Transverse colon (tissue), 4 donors: ENCODE results near the gene UNC13B. TPM values are rescaled to one million over a fixed set of nuclear protein-coding genes. Genes with fewer than 3 reads are reported as not detected.
A peak's percentile ranks its signal among the peaks of the same experiment; 100 is the strongest.
"Not testable (repeated sequence)": the region's sequence is repeated elsewhere in the genome, so short reads cannot be mapped to it uniquely, and the experiment has no call there.

Source experiments
- DNase-seq: peaks from one replicate; pipeline ENCODE4 v3.0.0-alpha.2; 2019
- H3K27ac ChIP-seq, 4 donors: fragments of 200-600 bp; sonication (generic); 2 replicates each; pipeline ENCODE4 v1.5.1; 2016 to 2018; ENCODE audit warnings: inconsistent platforms in 4 of 4
- H3K27me3 ChIP-seq: fragments of 200-600 bp; sonication (generic); 2 replicates; pipeline ENCODE4 v1.5.1; 2017; ENCODE audit warnings: inconsistent platforms
- H3K36me3 ChIP-seq, 4 donors: fragments of 200-600 bp; sonication (generic); 2 replicates each; pipeline ENCODE4 v1.5.1; 2017 to 2019; ENCODE audit warnings: inconsistent platforms in 4 of 4
- H3K4me1 ChIP-seq, 4 donors: fragments of 200-600 bp; sonication (generic); 2 replicates each; pipeline ENCODE4 v1.5.1; 2017 to 2020; ENCODE audit warnings: inconsistent platforms in 4 of 4
- H3K4me3 ChIP-seq, 4 donors: fragments of 200-600 bp; sonication (generic); 1 replicate in 1 of 4; 2 replicates in 3 of 4; pipeline versions ENCODE4 v1.5.1 to v1.6.1; 2017 to 2019; ENCODE audit warnings: inconsistent platforms in 4 of 4
- H3K9me3 ChIP-seq, 2 donors: fragments of 200-600 bp; sonication (generic); 2 replicates each; pipeline ENCODE4 v1.5.1; 2017 to 2019; ENCODE audit warnings: inconsistent platforms in 2 of 2
- EP300 ChIP-seq: sonication (generic); formaldehyde crosslinking; IDR thresholded peaks from one replicate; pipeline ENCODE4 v1.6.1; 2017; ENCODE audit warnings: antibody characterized with exemption, low read depth
- POLR2A ChIP-seq: fragments of 450-650 bp; IDR thresholded peaks from one replicate; pipeline ENCODE4 v1.6.1; 2016; ENCODE audit warnings: antibody characterized with exemption, mild to moderate bottlenecking, moderate library complexity
- POLR2AphosphoS5 ChIP-seq, 3 donors: sonication (generic); formaldehyde crosslinking; IDR thresholded peaks; one replicate each; pipeline ENCODE4 v1.6.1; 2016; ENCODE audit warnings: antibody characterized with exemption in 3 of 3
- WGBS, 2 donors: methylation state at CpG; one replicate each; pipeline ENCODE4 v1.1.5; 2018; ENCODE audit warnings: low coverage in 1 of 2; 5-methylcytosine and 5-hydroxymethylcytosine counted together
- in situ Hi-C, 4 donors: fragments of 200-750 bp; cut with MboI; loops; one replicate each; pipeline versions ENCODE4 v1.15.0 to v1.15.1; 2017; ENCODE audit warnings: low sequenced_read_pairs in 3 of 4, low pct_ligation_motif_present in 1 of 4, low pct_unique_long_range_greater_than_20kb in 1 of 4
- intact Hi-C: fragments of 100-400 bp; cut with DNase I; formaldehyde crosslinking; loops from one replicate; pipeline ENCODE4 v1.15.1; 2023; ENCODE audit warnings: low total_unique reads
- total RNA-seq, 4 donors: library from RNA; depleted of rRNA; stranded (reverse); fragments of >200 nt; gene quantifications; one replicate each; pipeline ENCODE4 v1.1.0, GENCODE V29; 2016
- TF ChIP-seq, protein P1 (sequence below), 5 experiments: fragments of 200-600 bp in 3 of 5; fragments of 450-650 bp in 2 of 5; sonication (generic) in 3 of 5; IDR thresholded peaks; 1 replicate in 2 of 5; 2 replicates in 3 of 5; pipeline ENCODE4 v1.5.1; 2016 to 2017; ENCODE audit warnings: antibody characterized with exemption in 5 of 5, inconsistent platforms in 3 of 5, mild to moderate bottlenecking in 2 of 5, moderate library complexity in 1 of 5

UNC13B gene
- total RNA-seq, 4 donors from 2014 or later: 52.1 to 67.0 (median 58.9) TPM

DNA sequence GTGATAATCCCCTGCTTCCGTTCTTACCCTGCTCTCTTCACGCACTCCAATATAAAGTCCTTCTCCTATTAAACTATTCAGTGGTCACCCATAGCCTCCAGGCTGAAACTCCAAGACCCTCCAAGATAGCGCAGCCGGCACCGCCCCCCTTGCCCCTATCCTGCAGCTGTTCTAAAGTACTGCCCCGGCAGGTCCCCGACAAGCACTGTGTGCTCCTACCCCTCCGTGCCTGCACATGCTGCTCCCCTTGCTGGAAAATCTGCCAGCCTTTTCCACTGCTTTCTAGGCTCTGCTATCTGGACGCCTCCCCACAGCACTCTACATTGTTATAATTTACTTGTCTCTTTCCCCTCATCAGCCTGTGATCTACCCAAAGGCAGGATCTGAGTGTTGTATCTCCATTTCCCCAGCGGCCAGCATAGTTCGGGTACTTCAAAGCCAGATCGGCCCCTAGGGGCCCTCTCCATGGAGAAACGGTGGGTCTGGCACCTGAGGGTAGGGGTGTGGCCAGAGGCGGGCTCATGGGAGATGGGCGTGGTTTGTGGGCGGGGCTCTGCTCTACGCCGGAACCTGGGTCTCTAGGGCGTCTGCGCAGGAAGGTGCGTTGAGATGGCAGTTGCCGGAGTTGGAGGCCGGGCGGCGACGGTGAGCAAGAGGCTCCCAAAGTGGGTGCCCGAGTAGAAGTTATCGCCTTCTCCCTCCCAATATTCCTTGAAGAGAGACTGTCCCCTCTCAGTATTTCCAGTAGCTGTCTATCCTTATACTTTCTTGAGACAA lies 244.6 kb downstream of the UNC13B start:
- Histone ChIP-seq H3K27me3 (no peaks in the 10 kb centered on the region), H3K36me3 (peaks cover 0 to 3% (median 0%) of the 10 kb centered on the region in 4 donors), H3K27ac (no peak overlapping the region), H3K4me1 (no peaks in the 10 kb centered on the region), H3K4me3 (no peak overlapping the region), H3K9me3 (no peaks in the 10 kb centered on the region)
- no peak for TF ChIP-seq POLR2AphosphoS5 (IDR thresholded peaks at IDR 0.05)
- peak; percentile 17 for TF ChIP-seq POLR2A
- TF ChIP-seq EP300: no peak
- 62 to 64% methylated on average over 9 to 28 of the region's 28 CpGs for WGBS, 2 donors
- intact Hi-C loops: no loop called here
- peak; percentile 27 for DNase-seq
- in situ Hi-C loops: no loop called here

DNA sequence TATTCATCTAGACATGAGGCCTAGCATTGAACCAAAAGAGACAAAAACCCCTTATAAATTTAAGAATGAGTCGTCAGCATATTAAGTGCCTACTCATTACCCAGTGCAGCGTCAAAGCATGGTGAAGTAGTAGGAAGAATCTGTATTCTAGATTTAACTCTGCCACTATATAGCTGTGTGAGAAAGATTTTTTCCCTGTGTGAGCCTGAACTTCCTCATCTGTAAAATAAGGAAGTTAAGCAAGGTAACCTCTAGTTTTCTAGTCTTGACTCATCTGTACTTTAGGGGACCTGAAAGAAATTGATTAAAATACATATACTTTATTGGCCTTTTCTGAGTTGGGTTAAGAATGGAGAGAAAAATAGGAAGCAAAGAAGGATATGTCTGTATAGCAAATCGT lies 246.0 kb downstream of the UNC13B start:
- intact Hi-C loops: no loop called here
- Histone ChIP-seq H3K27ac (no peak overlapping the region), H3K9me3 (no peaks in the 10 kb centered on the region), H3K27me3 (no peaks in the 10 kb centered on the region), H3K4me3 (no peak overlapping the region), H3K36me3 (peaks cover 0 to 3% (median 0%) of the 10 kb centered on the region in 4 donors), H3K4me1 (no peaks in the 10 kb centered on the region)
- in situ Hi-C loops: no loop called here
- TF ChIP-seq EP300: no peak
- no peak for TF ChIP-seq POLR2A
- no peak for TF ChIP-seq POLR2AphosphoS5 (IDR thresholded peaks at IDR 0.05)
- TF ChIP-seq, protein P1, sequence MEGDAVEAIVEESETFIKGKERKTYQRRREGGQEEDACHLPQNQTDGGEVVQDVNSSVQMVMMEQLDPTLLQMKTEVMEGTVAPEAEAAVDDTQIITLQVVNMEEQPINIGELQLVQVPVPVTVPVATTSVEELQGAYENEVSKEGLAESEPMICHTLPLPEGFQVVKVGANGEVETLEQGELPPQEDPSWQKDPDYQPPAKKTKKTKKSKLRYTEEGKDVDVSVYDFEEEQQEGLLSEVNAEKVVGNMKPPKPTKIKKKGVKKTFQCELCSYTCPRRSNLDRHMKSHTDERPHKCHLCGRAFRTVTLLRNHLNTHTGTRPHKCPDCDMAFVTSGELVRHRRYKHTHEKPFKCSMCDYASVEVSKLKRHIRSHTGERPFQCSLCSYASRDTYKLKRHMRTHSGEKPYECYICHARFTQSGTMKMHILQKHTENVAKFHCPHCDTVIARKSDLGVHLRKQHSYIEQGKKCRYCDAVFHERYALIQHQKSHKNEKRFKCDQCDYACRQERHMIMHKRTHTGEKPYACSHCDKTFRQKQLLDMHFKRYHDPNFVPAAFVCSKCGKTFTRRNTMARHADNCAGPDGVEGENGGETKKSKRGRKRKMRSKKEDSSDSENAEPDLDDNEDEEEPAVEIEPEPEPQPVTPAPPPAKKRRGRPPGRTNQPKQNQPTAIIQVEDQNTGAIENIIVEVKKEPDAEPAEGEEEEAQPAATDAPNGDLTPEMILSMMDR (IDR thresholded peaks at IDR 0.05): no peak
- 68% methylated on average over 3 of the region's 3 CpGs for WGBS, 2 donors
- DNase-seq: no peak

DNA sequence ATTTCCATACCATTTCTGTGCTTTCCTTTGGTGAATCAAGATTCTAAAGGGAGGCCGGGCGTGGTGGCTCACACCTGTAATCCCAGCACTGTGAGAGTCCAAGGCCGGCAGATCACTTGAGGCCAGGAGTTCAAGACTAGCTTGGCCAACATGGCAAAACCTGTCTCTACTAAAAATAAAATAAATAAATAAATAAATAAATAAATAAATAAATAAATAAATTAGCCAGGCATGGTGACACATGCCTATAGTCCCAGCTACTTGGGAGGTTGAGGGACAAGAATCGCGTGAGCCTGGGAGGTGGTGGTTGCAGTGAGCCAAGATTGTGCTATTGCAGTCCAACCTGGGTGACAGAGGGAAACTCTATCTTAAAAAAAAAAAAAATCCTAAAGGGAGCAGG lies 247.6 kb downstream of the UNC13B start:
- 94 to 100% methylated on average over 3 to 5 of the region's 5 CpGs for WGBS, 2 donors
- H3K27ac ChIP-seq, in situ Hi-C loops, H3K4me1 ChIP-seq, H3K36me3 ChIP-seq, H3K4me3 ChIP-seq, intact Hi-C loops, H3K9me3 ChIP-seq, H3K27me3 ChIP-seq, DNase-seq: not testable (repeated sequence)

DNA sequence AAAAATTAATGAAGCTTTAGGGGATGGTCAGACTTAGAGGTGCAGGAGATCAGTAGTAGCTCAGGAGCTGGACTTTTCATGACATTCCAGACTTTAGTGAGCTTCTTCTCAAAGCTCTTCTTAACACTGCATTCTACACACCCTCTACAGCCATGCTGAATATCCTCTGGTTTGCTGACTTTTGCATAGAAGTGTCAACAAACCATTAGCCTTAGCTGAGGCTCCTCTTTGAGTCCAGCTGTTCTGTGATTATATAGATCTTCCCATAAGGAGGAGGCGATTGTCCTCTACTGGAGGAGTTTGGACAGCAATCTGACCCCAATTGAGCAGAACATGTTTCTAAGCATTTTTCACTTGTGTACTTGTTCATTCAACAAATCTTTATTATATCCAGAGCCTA lies 253.1 kb downstream of the UNC13B start:
- 60 to 63% methylated on average over 1 of the region's 1 CpG for WGBS, 2 donors
- H3K4me1 ChIP-seq: no peaks in the 10 kb centered on the region
- TF ChIP-seq EP300 (no peak), POLR2A (no peak), POLR2AphosphoS5 (IDR thresholded peaks at IDR 0.05) (no peak)
- TF ChIP-seq, protein P1 (IDR thresholded peaks at IDR 0.05): no peak
- no peak for DNase-seq
- in situ Hi-C loops: no loop called here
- intact Hi-C loops: no loop called here
- H3K27ac ChIP-seq: no peak overlapping the region
- no peak overlapping the region for H3K4me3 ChIP-seq
- no peaks in the 10 kb centered on the region for H3K27me3 ChIP-seq
- peaks cover 0 to 5% (median 0%) of the 10 kb centered on the region in 4 donors for H3K36me3 ChIP-seq
- H3K9me3 ChIP-seq: no peaks in the 10 kb centered on the region

DNA sequence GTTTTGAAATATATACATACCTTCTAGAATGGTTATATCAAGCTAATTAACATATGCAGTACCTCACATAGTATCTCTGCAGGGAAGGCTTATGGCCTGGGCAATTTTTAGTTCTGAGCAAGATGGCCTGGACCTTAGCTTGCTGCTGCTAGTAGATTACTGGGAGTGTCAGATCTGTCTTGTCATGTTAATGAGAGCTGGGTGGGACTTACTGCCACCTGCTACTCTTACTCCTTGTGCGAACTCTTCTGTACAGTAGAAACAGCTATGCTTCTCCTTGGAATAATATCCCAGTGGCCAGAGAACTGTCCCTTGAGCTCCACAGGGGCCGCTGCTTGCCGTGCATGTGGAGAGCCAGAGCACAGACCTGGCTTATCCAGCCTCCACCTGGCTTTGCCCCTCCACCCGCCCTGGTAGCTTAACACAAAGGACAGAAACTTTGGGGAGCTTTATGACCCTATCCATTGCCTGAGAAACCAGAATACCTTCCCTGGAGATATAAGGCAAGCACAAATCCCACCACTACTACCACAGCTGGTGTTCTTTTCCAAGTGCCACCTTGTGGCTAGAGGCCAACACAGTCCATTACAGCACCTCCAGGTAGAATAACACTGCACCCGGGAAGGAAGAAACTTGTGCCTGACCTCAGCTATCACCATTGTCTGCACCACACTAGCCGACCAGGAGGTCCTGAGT lies 253.7 kb downstream of the UNC13B start:
- Histone ChIP-seq H3K4me1 (no peaks in the 10 kb centered on the region), H3K27me3 (no peaks in the 10 kb centered on the region), H3K9me3 (no peaks in the 10 kb centered on the region), H3K27ac (no peak overlapping the region), H3K36me3 (peaks cover 0 to 5% (median 0%) of the 10 kb centered on the region in 4 donors), H3K4me3 (no peak overlapping the region)
- in situ Hi-C loops (no loop called here), intact Hi-C loops (no loop called here)
- DNase-seq: no peak
- TF ChIP-seq POLR2AphosphoS5 (IDR thresholded peaks at IDR 0.05) (no peak), EP300 (no peak), POLR2A (no peak)
- TF ChIP-seq, protein P1 (IDR thresholded peaks at IDR 0.05): no peak
- WGBS, 2 donors: 48 to 75% methylated on average over 3 to 6 of the region's 6 CpGs
